ENCODE results near the gene MTR.

DNA sequence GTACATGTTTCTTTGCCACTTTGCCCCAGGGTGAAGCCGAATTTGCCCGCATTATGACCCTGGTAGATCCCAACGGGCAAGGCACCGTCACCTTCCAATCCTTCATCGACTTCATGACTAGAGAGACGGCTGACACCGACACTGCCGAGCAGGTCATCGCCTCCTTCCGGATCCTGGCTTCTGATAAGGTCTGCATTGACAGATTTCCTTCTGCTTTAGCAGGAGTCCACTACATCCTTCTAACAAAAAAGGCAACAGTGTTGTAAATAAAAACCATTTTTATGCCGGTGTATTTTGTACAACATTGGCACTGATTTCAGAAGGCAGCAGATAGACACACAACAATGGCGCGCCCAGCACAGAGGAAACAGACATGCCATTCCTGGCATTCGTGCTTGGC lies 34.1 kb upstream of the MTR start:
- TF ChIP-seq, protein P1, sequence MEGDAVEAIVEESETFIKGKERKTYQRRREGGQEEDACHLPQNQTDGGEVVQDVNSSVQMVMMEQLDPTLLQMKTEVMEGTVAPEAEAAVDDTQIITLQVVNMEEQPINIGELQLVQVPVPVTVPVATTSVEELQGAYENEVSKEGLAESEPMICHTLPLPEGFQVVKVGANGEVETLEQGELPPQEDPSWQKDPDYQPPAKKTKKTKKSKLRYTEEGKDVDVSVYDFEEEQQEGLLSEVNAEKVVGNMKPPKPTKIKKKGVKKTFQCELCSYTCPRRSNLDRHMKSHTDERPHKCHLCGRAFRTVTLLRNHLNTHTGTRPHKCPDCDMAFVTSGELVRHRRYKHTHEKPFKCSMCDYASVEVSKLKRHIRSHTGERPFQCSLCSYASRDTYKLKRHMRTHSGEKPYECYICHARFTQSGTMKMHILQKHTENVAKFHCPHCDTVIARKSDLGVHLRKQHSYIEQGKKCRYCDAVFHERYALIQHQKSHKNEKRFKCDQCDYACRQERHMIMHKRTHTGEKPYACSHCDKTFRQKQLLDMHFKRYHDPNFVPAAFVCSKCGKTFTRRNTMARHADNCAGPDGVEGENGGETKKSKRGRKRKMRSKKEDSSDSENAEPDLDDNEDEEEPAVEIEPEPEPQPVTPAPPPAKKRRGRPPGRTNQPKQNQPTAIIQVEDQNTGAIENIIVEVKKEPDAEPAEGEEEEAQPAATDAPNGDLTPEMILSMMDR (IDR thresholded peaks at IDR 0.05 in 2 of 3, conservative IDR thresholded peaks at IDR 0.05 in 1 of 3; ENCODE audit: borderline replicate concordance in 1 of 3, insufficient read depth in 1 of 3, low read depth in 2 of 3, low read length in 2 of 3): no peak
- TF ChIP-seq EZH2phosphoT487 (IDR thresholded peaks at IDR 0.05; ENCODE audit: borderline replicate concordance): no peak
- no peak for TF ChIP-seq POLR2A (IDR thresholded peaks at IDR 0.05; ENCODE audit: borderline replicate concordance, extremely low read depth, insufficient read depth, insufficient read length)
- no peak for TF ChIP-seq EGR1 (IDR thresholded peaks at IDR 0.05; ENCODE audit: low read depth)
- TF ChIP-seq YY1 (IDR thresholded peaks at IDR 0.05; ENCODE audit: extremely low read depth, insufficient replicate concordance, low read depth, low read length): no peak
- no peak for TF ChIP-seq POLR2AphosphoS5 (IDR thresholded peaks at IDR 0.05; ENCODE audit: low read depth, low read length)
- TF ChIP-seq SP1 (IDR thresholded peaks at IDR 0.05; ENCODE audit: low read depth): no peak
- no peak for TF ChIP-seq EZH2 (IDR thresholded peaks at IDR 0.05)
- no peak for TF ChIP-seq FOSL1 (IDR thresholded peaks at IDR 0.05; ENCODE audit: low read depth)
- TF ChIP-seq, protein P2, sequence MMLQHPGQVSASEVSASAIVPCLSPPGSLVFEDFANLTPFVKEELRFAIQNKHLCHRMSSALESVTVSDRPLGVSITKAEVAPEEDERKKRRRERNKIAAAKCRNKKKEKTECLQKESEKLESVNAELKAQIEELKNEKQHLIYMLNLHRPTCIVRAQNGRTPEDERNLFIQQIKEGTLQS (IDR thresholded peaks at IDR 0.05): no peak
- no peak for TF ChIP-seq ELF1 (IDR thresholded peaks at IDR 0.05; ENCODE audit: borderline replicate concordance, low read depth)
- TF ChIP-seq CEBPB (IDR thresholded peaks at IDR 0.05; ENCODE audit: low read depth): no peak

Measured in HCT116 (cell line).